Small intestine (tissue), 7 donors: Measurements from ENCODE around the gene SLC22A14. TPM values are rescaled to one million over a fixed set of nuclear protein-coding genes. Genes with fewer than 3 reads are reported as not detected.

Experiments used
- DNase-seq, 2 donors: peaks; one replicate each; pipeline versions ENCODE4 v3.0.0 to v3.0.0-alpha.2; 2013
- FAIRE-seq: peaks from 2 replicates; lab custom pipeline; 2012; peaks lifted over from hg19 to GRCh38; lab: Jason Lieb, UNC
- H3K27ac ChIP-seq, 3 donors: one replicate each; pipeline ENCODE4 v1.5.1; 2013; ENCODE audit warnings: low read length in 2 of 3, mild to moderate bottlenecking in 2 of 3, control low read depth in 1 of 3, inconsistent platforms in 1 of 3, low read depth in 1 of 3, moderate library complexity in 1 of 3
- H3K27me3 ChIP-seq, 3 donors: one replicate each; pipeline ENCODE4 v1.6.1; 2013; ENCODE audit warnings: low read length in 3 of 3, inconsistent platforms in 1 of 3; ENCODE audit not compliant: control insufficient read depth in 3 of 3, insufficient read depth in 3 of 3
- H3K36me3 ChIP-seq, 3 donors: one replicate each; pipeline ENCODE4 v1.6.1; 2013; ENCODE audit warnings: low read length in 3 of 3, inconsistent platforms in 1 of 3, low read depth in 1 of 3, mild to moderate bottlenecking in 1 of 3, moderate library complexity in 1 of 3; ENCODE audit not compliant: control insufficient read depth in 3 of 3, insufficient read depth in 2 of 3
- H3K4me1 ChIP-seq, 3 donors: one replicate each; pipeline ENCODE4 v1.6.1; 2013; ENCODE audit warnings: low read length in 2 of 3, inconsistent platforms in 1 of 3, low read depth in 1 of 3, mild to moderate bottlenecking in 1 of 3, moderate library complexity in 1 of 3; ENCODE audit not compliant: control insufficient read depth in 3 of 3, insufficient read depth in 2 of 3
- H3K4me3 ChIP-seq, 3 donors: one replicate each; pipeline ENCODE4 v1.5.1; 2013; ENCODE audit warnings: low read length in 3 of 3, control low read depth in 1 of 3, inconsistent platforms in 1 of 3, low read depth in 1 of 3, mild to moderate bottlenecking in 1 of 3, moderate library complexity in 1 of 3
- H3K9me3 ChIP-seq, 2 donors: one replicate each; pipeline ENCODE4 v1.6.1; 2013; ENCODE audit warnings: low read depth in 1 of 2, low read length in 1 of 2; ENCODE audit not compliant: control insufficient read depth in 2 of 2, insufficient read depth in 1 of 2
- WGBS, 3 donors: extraction: QIAGEN DNeasy Blood & Tissue Kit; methylation state at CpG; one replicate each; pipeline ENCODE4 v1.1.7; 2013; 5-methylcytosine and 5-hydroxymethylcytosine counted together
- polyA plus RNA-seq, 4 donors: library from polyadenylated mRNA; stranded (reverse) in 3 of 4; unstranded in 1 of 4; fragments of 200-250 nt in 3 of 4; fragments of 120-200 nt in 1 of 4; gene quantifications; one replicate each; pipeline versions ENCODE4 v1.2.1 to v1.2.3, GENCODE V29; 2013
- donor health status: healthy with polysubstance abuse.
- donor health status: control.
- donor health status: control.
- donor health status: Bipolar disorder and iron deficiency.
- donor health status: healthy.

Gene SLC22A14
- polyA plus RNA-seq, 4 donors = 0.04 to 0.27 (median 0.09) TPM; not detected in 1

DNA sequence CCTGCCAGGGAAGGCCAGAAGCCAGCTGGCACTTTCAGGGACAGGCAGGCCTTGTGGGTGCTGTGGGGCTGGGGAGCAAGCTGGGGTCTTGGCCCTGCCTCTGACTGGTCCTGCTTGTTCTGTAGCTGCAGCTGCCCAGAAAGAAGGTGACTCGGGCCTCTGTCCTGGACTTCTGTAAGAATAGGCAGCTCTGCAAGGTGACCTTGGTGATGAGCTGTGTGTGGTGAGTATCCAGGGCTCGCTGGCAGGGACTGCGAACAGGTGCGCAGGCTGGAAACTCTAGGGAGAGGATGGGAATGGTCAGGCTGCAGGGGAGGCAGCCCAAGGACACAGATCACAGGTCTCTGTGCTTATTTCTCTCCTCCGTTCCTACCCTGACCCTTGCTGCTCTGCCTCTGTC lies 31.2 kb downstream of the SLC22A14 start:
- H3K4me1 ChIP-seq = peaks cover 0 to 2% (median 0%) of the 10 kb centered on the region in 3 donors
- no peak for DNase-seq
- H3K27me3 ChIP-seq = no peaks in the 10 kb centered on the region
- no peak overlapping the region for H3K4me3 ChIP-seq
- no peaks in the 10 kb centered on the region for H3K36me3 ChIP-seq
- H3K9me3 ChIP-seq = no peaks in the 10 kb centered on the region
- FAIRE-seq = no peak
- H3K27ac ChIP-seq = no peak overlapping the region
- WGBS, 3 donors = 82 to 88% (median 85%) methylated on average over 5 of the region's 5 CpGs

DNA sequence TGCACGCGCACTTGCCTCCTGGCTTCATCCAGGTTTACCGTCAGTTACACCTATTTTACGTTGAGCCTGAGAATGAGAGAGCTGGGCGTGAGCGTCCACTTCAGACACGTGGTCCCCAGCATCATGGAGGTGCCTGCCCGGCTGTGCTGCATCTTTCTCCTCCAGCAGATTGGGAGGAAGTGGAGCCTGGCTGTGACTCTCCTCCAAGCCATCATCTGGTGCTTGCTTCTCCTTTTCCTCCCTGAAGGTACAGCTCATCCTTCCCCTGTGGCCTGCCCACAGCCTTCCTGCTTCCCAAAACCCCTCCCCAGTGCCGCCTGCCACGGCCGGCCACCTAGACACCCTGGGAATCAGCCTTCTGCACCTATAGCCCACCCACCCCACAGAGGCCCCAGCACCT lies 31.6 kb downstream of the SLC22A14 start:
- Histone ChIP-seq H3K27me3 (no peaks in the 10 kb centered on the region), H3K4me3 (no peak overlapping the region), H3K9me3 (no peaks in the 10 kb centered on the region), H3K27ac (no peak overlapping the region), H3K36me3 (no peaks in the 10 kb centered on the region), H3K4me1 (peaks cover 0 to 2% (median 0%) of the 10 kb centered on the region in 3 donors)
- WGBS, 3 donors = 76 to 83% (median 76%) methylated on average over 11 of the region's 11 CpGs
- no peak for DNase-seq
- FAIRE-seq = no peak

DNA sequence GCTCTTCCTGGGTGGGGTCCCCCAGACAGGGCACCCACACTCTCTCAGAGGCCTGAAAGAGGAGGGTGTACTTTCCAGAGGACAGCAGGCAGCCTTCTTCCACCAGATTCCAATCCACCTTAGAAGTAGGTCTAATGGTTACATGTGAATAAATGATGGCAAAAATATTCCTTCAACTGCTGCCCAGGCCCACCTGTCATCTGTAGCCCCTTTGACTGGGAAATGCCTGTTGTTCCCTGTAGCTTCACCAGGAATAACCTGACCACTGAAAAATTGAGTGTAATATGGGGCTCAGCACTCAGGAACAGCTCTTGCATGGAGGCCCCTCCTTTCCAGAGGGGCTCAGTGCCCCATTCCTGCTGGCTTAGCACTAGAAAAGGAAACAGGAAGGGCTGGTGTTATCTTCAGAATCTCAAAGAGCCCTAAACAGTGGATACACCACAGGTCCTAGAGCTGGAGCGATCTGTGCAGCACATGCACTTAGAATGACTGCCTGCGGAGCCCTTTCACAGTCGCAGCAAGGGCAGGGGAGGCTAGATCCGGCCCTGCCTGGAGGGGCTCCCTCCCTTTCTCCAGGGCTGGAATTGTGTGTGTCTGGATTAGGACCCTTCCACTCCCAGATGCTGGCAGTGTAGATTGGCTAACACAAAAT lies 32.1 kb downstream of the SLC22A14 start:
- Histone ChIP-seq H3K27me3 (no peaks in the 10 kb centered on the region), H3K36me3 (no peaks in the 10 kb centered on the region), H3K9me3 (no peaks in the 10 kb centered on the region), H3K4me1 (peaks cover 0 to 2% (median 0%) of the 10 kb centered on the region in 3 donors), H3K27ac (no peak overlapping the region), H3K4me3 (no peak overlapping the region)
- no peak for FAIRE-seq
- no peak for DNase-seq
- 50 to 85% (median 75%) methylated on average over 4 of the region's 4 CpGs for WGBS, 3 donors

- peaks cover 0 to 2% (median 0%) of the 10 kb centered on the region in 3 donors for H3K4me1 ChIP-seq
- 75 to 83% (median 76%) methylated on average over 4 to 5 of the region's 5 CpGs for WGBS, 3 donors
- H3K4me3 ChIP-seq = no peak overlapping the region
- FAIRE-seq = no peak
- no peak for DNase-seq
- no peaks in the 10 kb centered on the region for H3K36me3 ChIP-seq
- no peak overlapping the region for H3K27ac ChIP-seq
- H3K27me3 ChIP-seq = no peaks in the 10 kb centered on the region
- H3K9me3 ChIP-seq = no peaks in the 10 kb centered on the region
Measured at GRCh38 chr3:38314764-38315487, 32.8 kb downstream of the SLC22A14 start.

- H3K9me3 ChIP-seq = no peaks in the 10 kb centered on the region
- H3K36me3 ChIP-seq = no peaks in the 10 kb centered on the region
- peaks cover 0 to 2% (median 0%) of the 10 kb centered on the region in 3 donors for H3K4me1 ChIP-seq
- no peak for DNase-seq
- H3K27me3 ChIP-seq = no peaks in the 10 kb centered on the region
- no peak overlapping the region for H3K4me3 ChIP-seq
- WGBS, 3 donors = 81 to 88% (median 85%) methylated on average over 10 of the region's 10 CpGs
- H3K27ac ChIP-seq = no peak overlapping the region
- no peak for FAIRE-seq
Measured at GRCh38 chr3:38315488-38316230, 33.6 kb downstream of the SLC22A14 start.

DNA sequence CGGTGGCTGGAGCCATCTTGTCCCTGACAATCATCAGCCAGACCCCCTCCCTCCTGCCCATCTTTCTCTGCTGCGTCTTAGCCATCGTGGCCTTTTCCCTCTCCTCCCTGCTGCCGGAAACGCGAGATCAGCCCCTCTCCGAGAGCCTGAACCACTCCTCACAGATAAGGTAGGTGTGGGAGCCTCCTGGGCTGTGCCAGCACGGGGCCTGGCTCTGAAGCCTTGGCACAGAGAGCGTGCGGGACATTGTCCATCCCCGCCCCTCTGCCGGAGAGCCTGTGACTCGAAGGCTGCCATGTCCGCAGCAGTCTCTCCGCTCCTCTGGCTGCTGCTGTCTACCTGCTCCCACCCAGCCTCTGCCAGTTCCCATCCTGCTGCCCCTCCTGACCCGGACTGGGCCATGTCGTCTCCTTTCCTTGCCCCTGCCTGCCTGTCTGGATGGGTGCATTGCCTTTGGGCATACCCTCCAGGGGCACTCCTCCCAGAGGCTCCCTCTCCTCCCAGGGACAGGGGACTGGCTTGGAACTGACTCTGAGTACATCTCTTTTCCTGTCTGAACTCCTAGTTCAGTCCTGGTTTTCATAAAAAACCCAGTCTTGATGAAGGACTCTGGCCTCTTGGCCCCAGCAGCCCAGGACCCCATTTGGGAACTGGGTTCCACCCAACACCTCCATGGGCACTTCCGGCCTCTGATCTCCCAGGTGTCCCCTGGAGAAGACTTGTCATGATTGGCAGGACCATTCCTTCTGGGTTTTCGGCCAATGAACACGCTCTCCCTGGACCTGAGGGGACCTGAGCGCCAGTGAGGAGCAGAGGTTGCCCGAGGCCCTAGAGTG lies 34.5 kb downstream of the SLC22A14 start:
- Histone ChIP-seq H3K9me3 (no peaks in the 10 kb centered on the region), H3K27me3 (no peaks in the 10 kb centered on the region), H3K27ac (no peak overlapping the region), H3K36me3 (no peaks in the 10 kb centered on the region), H3K4me3 (no peak overlapping the region), H3K4me1 (peaks cover 0 to 2% (median 0%) of the 10 kb centered on the region in 3 donors)
- FAIRE-seq (no peak), DNase-seq (peak in 1 of 2 donors; percentile 41)
- 58 to 76% (median 61%) methylated on average over 22 of the region's 22 CpGs for WGBS, 3 donors

DNA sequence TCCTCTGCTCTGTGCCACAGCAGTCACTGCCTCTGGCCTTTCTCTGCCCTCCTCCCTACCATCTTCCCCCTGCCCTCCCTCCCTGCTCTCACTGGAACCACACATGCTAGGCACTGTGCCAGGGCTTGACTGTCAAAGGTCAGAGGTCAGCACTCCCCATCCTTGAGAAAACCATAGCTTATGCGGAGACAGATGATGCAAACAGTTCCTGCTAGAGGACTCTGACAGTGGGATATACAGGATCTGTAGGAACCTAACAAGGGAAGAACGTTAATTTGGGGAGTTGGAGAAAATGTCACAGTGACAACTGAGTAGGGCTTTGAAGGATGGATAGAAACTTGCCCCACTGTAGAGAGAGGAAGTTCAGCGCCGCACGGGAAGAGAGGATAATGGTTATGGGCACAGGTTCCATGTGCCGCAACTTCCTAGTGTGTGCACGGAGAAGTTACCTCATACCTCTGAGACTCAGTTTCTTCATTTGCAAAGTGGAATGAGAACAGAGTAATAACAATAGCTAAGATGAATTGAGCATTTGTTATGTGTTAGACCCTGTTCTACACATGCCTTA lies 35.2 kb downstream of the SLC22A14 start:
- no peaks in the 10 kb centered on the region for H3K27me3 ChIP-seq
- WGBS, 3 donors = 77 to 80% (median 80%) methylated on average over 7 of the region's 7 CpGs
- H3K4me1 ChIP-seq = peaks cover 0 to 2% (median 0%) of the 10 kb centered on the region in 3 donors
- H3K9me3 ChIP-seq = no peaks in the 10 kb centered on the region
- H3K27ac ChIP-seq = no peak overlapping the region
- peak in 1 of 2 donors; percentile 21 for DNase-seq
- H3K36me3 ChIP-seq = no peaks in the 10 kb centered on the region
- no peak overlapping the region for H3K4me3 ChIP-seq
- no peak for FAIRE-seq
